H1 (cell line): Measurements from ENCODE around the gene KRT1. TPM values are rescaled to one million over a fixed set of nuclear protein-coding genes. Genes with fewer than 3 reads are reported as not detected.

Experiments used
- ATF3 ChIP-seq: IDR thresholded peaks from 2 replicates; pipeline ENCODE4 v1.6.1; 2011; ENCODE audit warnings: low read depth, mild to moderate bottlenecking, low read length; ENCODE audit not compliant: insufficient read depth
- CBX8 ChIP-seq: fragments of 300-800, 300-1000 bp; sonication (generic); IDR thresholded peaks from 2 replicates; pipeline ENCODE4 v1.7.1; 2016; ENCODE audit warnings: low read depth, low read length, borderline replicate concordance
- CHD2 ChIP-seq: IDR thresholded peaks from 2 replicates; pipeline ENCODE4 v1.6.1; 2012; ENCODE audit warnings: low read length, improper control_type of control experiment
- EP300 ChIP-seq, 2 experiments: IDR thresholded peaks; 1 replicate in 1 of 2; 2 replicates in 1 of 2; pipeline ENCODE4 v1.6.1; 2011 to 2012; ENCODE audit warnings: low read depth in 2 of 2, low read length in 2 of 2, mild to moderate bottlenecking in 2 of 2, borderline replicate concordance in 1 of 2, inconsistent platforms in 1 of 2, moderate library complexity in 1 of 2
- GABPA ChIP-seq: IDR thresholded peaks from 2 replicates; pipeline ENCODE4 v1.6.1; 2011; ENCODE audit warnings: mild to moderate bottlenecking, low read length, moderate library complexity, borderline replicate concordance; ENCODE audit not compliant: insufficient read depth
- JUN ChIP-seq: IDR thresholded peaks from 2 replicates; pipeline ENCODE4 v1.6.1; 2011; ENCODE audit warnings: low read depth, mild to moderate bottlenecking, improper control_type of control experiment, low read length
- MAFK ChIP-seq: IDR thresholded peaks from 2 replicates; pipeline ENCODE4 v1.6.1; 2012; ENCODE audit warnings: low read depth, mild to moderate bottlenecking, improper control_type of control experiment, low read length
- TAF7 ChIP-seq: optimal IDR thresholded peaks from 2 replicates; pipeline ENCODE3; 2011; ENCODE audit warnings: low read depth, mild to moderate bottlenecking, inconsistent platforms, low read length, moderate library complexity, borderline replicate concordance
- polyA plus RNA-seq, 7 experiments: library from polyadenylated mRNA; depleted of rRNA in 3 of 7; stranded (reverse) in 5 of 7; unstranded in 2 of 7; fragments of >200 nt in 5 of 7; fragments of 200-250 nt in 2 of 7; gene quantifications; 1 replicate in 5 of 7; 2 replicates in 1 of 7; 4 replicates in 1 of 7; pipeline versions ENCODE4 v1.2.1 to v1.2.3, GENCODE V29; 2011 to 2013; ENCODE audit warnings: missing spikeins in 2 of 7, mixed read lengths in 2 of 7
- total RNA-seq: library from RNA; stranded (reverse); fragmentation: NEBNext Ultra II Directional; extraction: Animal tissue kit (Norgen Biotek cat#: 25700); gene quantifications from 2 replicates; pipeline ENCODE4 v1.2.1, GENCODE V29; 2021

The KRT1 gene
- total and polyA plus RNA-seq, 2 of the 8 experiments (the other 6 are each of a cell fraction or from before 2014, with no cell fraction given) = not detected

- TF ChIP-seq ATF3 (no peak), CHD2 (no peak), CBX8 (no peak), GABPA (no peak), MAFK (no peak), JUN (no peak), EP300 (IDR thresholded peaks at IDR 0.05; ENCODE audit: borderline replicate concordance in 1 of 2, low read depth in 2 of 2, low read length in 2 of 2) (no peak), TAF7 (no peak)
These were observed 50.2 kb downstream of the KRT1 start (continued) for GRCh38 chr12:52630008-52630500.
